ENCODE data around the gene GATAD2B. TPM values are rescaled to one million over a fixed set of nuclear protein-coding genes. Genes with fewer than 3 reads are reported as not detected.

Gene GATAD2B
- total RNA-seq, 3 donors from 2014 or later (not counting 1 experiment from before 2014, with no cell fraction given): 68.1 to 91.3 (median 75.5) TPM

DNA sequence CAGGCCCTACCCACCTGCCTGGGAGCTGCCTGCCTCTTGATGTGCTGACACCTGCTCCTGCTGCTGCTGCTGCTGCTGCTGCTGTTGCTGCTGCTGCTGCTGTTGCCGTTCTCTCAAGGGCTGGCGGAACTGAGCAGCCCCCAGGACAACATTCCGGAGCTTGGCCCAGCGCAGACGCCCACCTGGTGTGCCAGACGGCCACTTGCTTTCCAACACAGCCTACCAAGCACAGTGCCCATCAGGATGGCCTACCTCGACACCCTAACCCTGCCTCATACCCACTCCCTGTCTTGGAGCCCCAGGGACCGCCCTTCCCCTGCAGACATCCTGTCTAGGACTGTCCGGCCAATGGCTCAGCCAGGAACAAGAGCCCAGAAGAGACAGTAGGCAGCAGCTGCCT, 12.0 kb upstream of the GATAD2B start:
- H3K4me1 Mint-ChIP-seq: peaks cover 3 to 16% of the 10 kb centered on the region in 2 donors
- no peaks in the 10 kb centered on the region for H3K9me3 Mint-ChIP-seq
- Histone ChIP-seq H3K27ac (ENCODE audit: low read length) (no peak overlapping the region), H3K4me3 (ENCODE audit: low read length) (no peak overlapping the region), H3K36me3 (ENCODE audit: control insufficient read depth, insufficient read depth, low read length) (peaks cover 77% of the 10 kb centered on the region), H3K9me3 (ENCODE audit: control insufficient read depth, insufficient read depth, low read length) (no peaks in the 10 kb centered on the region), H3K27me3 (ENCODE audit: control insufficient read depth, insufficient read depth, low read length) (no peaks in the 10 kb centered on the region), H3K4me1 (ENCODE audit: control insufficient read depth, insufficient read depth, low read length) (no peaks in the 10 kb centered on the region)
- intact Hi-C loops (cut with micrococcal nuclease): no loop called here
- DNase-seq: no peak
- H3K27me3 Mint-ChIP-seq (ENCODE audit: low read depth in 2 of 2): no peaks in the 10 kb centered on the region
- peak overlapping the region in 1 of 2 donors; percentile 49 for H3K27ac Mint-ChIP-seq
- H3K4me3 Mint-ChIP-seq: no peak overlapping the region
- 98% methylated on average over 9 of the region's 9 CpGs for WGBS (ENCODE audit: insufficient coverage)
- TF ChIP-seq, protein P1, sequence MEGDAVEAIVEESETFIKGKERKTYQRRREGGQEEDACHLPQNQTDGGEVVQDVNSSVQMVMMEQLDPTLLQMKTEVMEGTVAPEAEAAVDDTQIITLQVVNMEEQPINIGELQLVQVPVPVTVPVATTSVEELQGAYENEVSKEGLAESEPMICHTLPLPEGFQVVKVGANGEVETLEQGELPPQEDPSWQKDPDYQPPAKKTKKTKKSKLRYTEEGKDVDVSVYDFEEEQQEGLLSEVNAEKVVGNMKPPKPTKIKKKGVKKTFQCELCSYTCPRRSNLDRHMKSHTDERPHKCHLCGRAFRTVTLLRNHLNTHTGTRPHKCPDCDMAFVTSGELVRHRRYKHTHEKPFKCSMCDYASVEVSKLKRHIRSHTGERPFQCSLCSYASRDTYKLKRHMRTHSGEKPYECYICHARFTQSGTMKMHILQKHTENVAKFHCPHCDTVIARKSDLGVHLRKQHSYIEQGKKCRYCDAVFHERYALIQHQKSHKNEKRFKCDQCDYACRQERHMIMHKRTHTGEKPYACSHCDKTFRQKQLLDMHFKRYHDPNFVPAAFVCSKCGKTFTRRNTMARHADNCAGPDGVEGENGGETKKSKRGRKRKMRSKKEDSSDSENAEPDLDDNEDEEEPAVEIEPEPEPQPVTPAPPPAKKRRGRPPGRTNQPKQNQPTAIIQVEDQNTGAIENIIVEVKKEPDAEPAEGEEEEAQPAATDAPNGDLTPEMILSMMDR (IDR thresholded peaks at IDR 0.05): no peak
- ATAC-seq: no peak
- no peaks in the 10 kb centered on the region for H3K36me3 Mint-ChIP-seq

GRCh38 chr1:153933955-153934354, 11.2 kb upstream of the GATAD2B start:
- WGBS (ENCODE audit: insufficient coverage): 99% methylated on average over 11 of the region's 11 CpGs
- peaks cover 70% of the 10 kb centered on the region for H3K36me3 ChIP-seq (ENCODE audit: control insufficient read depth, insufficient read depth, low read length)
- H3K27me3 ChIP-seq (ENCODE audit: control insufficient read depth, insufficient read depth, low read length): no peaks in the 10 kb centered on the region
- no peak overlapping the region for H3K4me3 ChIP-seq (ENCODE audit: low read length)
- H3K4me1 ChIP-seq (ENCODE audit: control insufficient read depth, insufficient read depth, low read length): no peaks in the 10 kb centered on the region
- Mint-ChIP-seq H3K4me3 (no peak overlapping the region), H3K27ac (peak overlapping the region in 1 of 2 donors; percentile 49), H3K27me3 (ENCODE audit: low read depth in 2 of 2) (no peaks in the 10 kb centered on the region), H3K9me3 (no peaks in the 10 kb centered on the region), H3K4me1 (peaks cover under 1 to 11% of the 10 kb centered on the region in 2 donors), H3K36me3 (no peaks in the 10 kb centered on the region)
- TF ChIP-seq, protein P1 (IDR thresholded peaks at IDR 0.05): no peak
- no peaks in the 10 kb centered on the region for H3K9me3 ChIP-seq (ENCODE audit: control insufficient read depth, insufficient read depth, low read length)
- intact Hi-C loops (cut with micrococcal nuclease): no loop called here
- DNase-seq: no peak
- no peak overlapping the region for H3K27ac ChIP-seq (ENCODE audit: low read length)
- no peak for ATAC-seq

GRCh38 chr1:153933430-153933829, 10.7 kb upstream of the GATAD2B start:
- H3K27me3 Mint-ChIP-seq (ENCODE audit: low read depth in 2 of 2): no peaks in the 10 kb centered on the region
- H3K9me3 ChIP-seq (ENCODE audit: control insufficient read depth, insufficient read depth, low read length): no peaks in the 10 kb centered on the region
- H3K27ac Mint-ChIP-seq: no peak overlapping the region
- 94% methylated on average over 14 of the region's 14 CpGs for WGBS (ENCODE audit: insufficient coverage)
- no peak for ATAC-seq
- no peaks in the 10 kb centered on the region for H3K4me1 ChIP-seq (ENCODE audit: control insufficient read depth, insufficient read depth, low read length)
- H3K27me3 ChIP-seq (ENCODE audit: control insufficient read depth, insufficient read depth, low read length): no peaks in the 10 kb centered on the region
- H3K36me3 Mint-ChIP-seq: no peaks in the 10 kb centered on the region
- H3K9me3 Mint-ChIP-seq: no peaks in the 10 kb centered on the region
- TF ChIP-seq, protein P1 (IDR thresholded peaks at IDR 0.05): no peak
- DNase-seq: no peak
- H3K4me1 Mint-ChIP-seq: peaks cover 6 to 16% of the 10 kb centered on the region in 2 donors
- H3K4me3 ChIP-seq (ENCODE audit: low read length): no peak overlapping the region
- H3K36me3 ChIP-seq (ENCODE audit: control insufficient read depth, insufficient read depth, low read length): peaks cover 69% of the 10 kb centered on the region
- no peak overlapping the region for H3K4me3 Mint-ChIP-seq
- intact Hi-C loops (cut with micrococcal nuclease): no loop called here
- H3K27ac ChIP-seq (ENCODE audit: low read length): no peak overlapping the region
